DOHH2 (cell line): Measurements from ENCODE around the gene CYP2F1.
"Not testable (repeated sequence)": the region's sequence is repeated elsewhere in the genome, so short reads cannot be mapped to it uniquely, and the experiment has no call there.

Source experiments
- H3F3A ChIP-seq: fragments of 200-600 bp; sonication (generic), shearing (Covaris generic); 2 replicates; pipeline ENCODE4 v1.6.0; 2016; ENCODE audit warnings: antibody characterized with exemption, mild to moderate bottlenecking; ENCODE audit not compliant: control insufficient read depth, insufficient read depth
- H3K27ac ChIP-seq: fragments of 200-600 bp; sonication (generic); 2 replicates; pipeline ENCODE4 v1.5.1; 2014; ENCODE audit warnings: low read depth, mild to moderate bottlenecking, low read length, moderate library complexity
- H3K27me3 ChIP-seq: fragments of 200-600 bp; sonication (generic); 2 replicates; pipeline ENCODE4 v1.6.1; 2014; ENCODE audit warnings: mild to moderate bottlenecking, low read length, mixed read lengths; ENCODE audit not compliant: control insufficient read depth
- H3K36me3 ChIP-seq: fragments of 200-600 bp; sonication (generic); 2 replicates; pipeline ENCODE4 v1.6.1; 2014; ENCODE audit warnings: mild to moderate bottlenecking, low read length, moderate library complexity, mixed read lengths; ENCODE audit not compliant: control insufficient read depth
- H3K4me1 ChIP-seq: fragments of 200-600 bp; sonication (generic); 2 replicates; pipeline ENCODE4 v1.6.1; 2014; ENCODE audit warnings: mild to moderate bottlenecking, low read length, mixed read lengths; ENCODE audit not compliant: control insufficient read depth
- H3K4me2 ChIP-seq: fragments of 200-600 bp; sonication (generic); 2 replicates; pipeline ENCODE4 v1.6.0; 2014; ENCODE audit warnings: mild to moderate bottlenecking, low read length, moderate library complexity
- H3K4me3 ChIP-seq: fragments of 200-600 bp; sonication (generic); 2 replicates; pipeline ENCODE4 v1.5.1; 2014; ENCODE audit warnings: mild to moderate bottlenecking, low read length, mixed read lengths
- H3K79me2 ChIP-seq: fragments of 200-600 bp; sonication (generic); 2 replicates; pipeline ENCODE4 v1.6.1; 2014; ENCODE audit warnings: mild to moderate bottlenecking, low read length, mixed read lengths; ENCODE audit not compliant: control insufficient read depth
- H3K9me2 ChIP-seq: fragments of 200-600 bp; sonication (generic); replicated peaks from 2 replicates; pipeline ENCODE4 v1.6.1; 2014; ENCODE audit warnings: mild to moderate bottlenecking, low read length, mixed read lengths; ENCODE audit not compliant: control insufficient read depth
- H3K9me3 ChIP-seq: fragments of 200-600 bp; sonication (generic); 2 replicates; pipeline ENCODE4 v1.6.1; 2014; ENCODE audit warnings: antibody characterized with exemption, low read length, mixed read lengths; ENCODE audit not compliant: control insufficient read depth, insufficient read depth
- H4K20me1 ChIP-seq: fragments of 200-600 bp; sonication (generic); 2 replicates; pipeline ENCODE4 v1.6.0; 2014; ENCODE audit warnings: low read depth, mild to moderate bottlenecking, antibody characterized with exemption, low read length, moderate library complexity; ENCODE audit not compliant: control insufficient read depth, insufficient read depth
- EZH2phosphoT487 ChIP-seq: fragments of 200-600 bp; sonication (generic); IDR thresholded peaks from 2 replicates; pipeline ENCODE4 v1.6.1; 2017; ENCODE audit warnings: borderline replicate concordance, mild to moderate bottlenecking, antibody characterized with exemption, low read length, moderate library complexity, mixed read lengths
- TF ChIP-seq, protein P1 (sequence below): fragments of 200-600 bp; sonication (generic); IDR thresholded peaks from one replicate; pipeline ENCODE4 v1.5.1; 2014; ENCODE audit warnings: antibody characterized with exemption, mild to moderate bottlenecking, low read depth, low read length; ENCODE audit not compliant: poor library complexity, severe bottlenecking

CYP2F1 gene

DNA sequence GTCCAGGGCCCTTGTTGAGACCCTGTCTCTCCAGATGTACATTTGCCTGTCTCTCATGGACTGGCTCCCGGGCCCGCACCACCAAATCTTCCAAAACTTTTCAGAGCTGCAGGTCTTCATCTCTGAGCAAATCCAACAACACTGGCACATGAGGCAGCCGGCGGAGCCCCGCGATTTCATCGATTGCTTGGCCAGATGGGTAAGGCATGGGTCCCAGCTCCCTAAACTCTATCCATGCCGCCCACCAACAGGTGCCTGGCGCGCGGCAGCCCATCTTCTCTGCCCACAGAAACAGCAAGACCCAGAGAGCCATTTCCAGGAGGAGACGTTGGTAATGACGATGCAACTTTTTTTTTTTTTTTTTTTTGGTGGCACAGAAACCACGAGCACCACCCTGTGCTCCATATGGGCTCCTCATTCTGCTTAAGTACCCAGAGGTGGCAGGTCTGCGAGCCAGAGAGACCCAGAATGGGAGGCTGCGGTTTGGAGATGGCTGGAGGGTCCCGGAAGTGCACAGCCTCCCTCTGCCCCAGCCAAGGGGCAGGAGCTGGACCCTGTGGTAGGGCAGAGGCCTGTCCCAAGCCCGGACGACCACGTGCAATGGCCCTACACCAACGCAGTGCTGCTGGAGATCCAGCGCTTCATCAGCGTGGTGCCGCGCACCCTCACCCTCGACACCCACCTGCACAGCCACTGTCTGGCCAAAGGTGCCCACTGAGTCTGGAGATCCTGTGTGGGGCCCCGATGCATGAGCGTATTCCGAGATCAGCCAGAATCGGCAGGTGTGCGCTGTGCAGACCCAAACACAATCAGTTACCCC lies 22.6 kb downstream of the CYP2F1 start:
- TF ChIP-seq, protein P1, sequence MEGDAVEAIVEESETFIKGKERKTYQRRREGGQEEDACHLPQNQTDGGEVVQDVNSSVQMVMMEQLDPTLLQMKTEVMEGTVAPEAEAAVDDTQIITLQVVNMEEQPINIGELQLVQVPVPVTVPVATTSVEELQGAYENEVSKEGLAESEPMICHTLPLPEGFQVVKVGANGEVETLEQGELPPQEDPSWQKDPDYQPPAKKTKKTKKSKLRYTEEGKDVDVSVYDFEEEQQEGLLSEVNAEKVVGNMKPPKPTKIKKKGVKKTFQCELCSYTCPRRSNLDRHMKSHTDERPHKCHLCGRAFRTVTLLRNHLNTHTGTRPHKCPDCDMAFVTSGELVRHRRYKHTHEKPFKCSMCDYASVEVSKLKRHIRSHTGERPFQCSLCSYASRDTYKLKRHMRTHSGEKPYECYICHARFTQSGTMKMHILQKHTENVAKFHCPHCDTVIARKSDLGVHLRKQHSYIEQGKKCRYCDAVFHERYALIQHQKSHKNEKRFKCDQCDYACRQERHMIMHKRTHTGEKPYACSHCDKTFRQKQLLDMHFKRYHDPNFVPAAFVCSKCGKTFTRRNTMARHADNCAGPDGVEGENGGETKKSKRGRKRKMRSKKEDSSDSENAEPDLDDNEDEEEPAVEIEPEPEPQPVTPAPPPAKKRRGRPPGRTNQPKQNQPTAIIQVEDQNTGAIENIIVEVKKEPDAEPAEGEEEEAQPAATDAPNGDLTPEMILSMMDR: no peak
- TF ChIP-seq EZH2phosphoT487: no peak
- H3K9me2 ChIP-seq: no peaks in the 10 kb centered on the region
- H4K20me1 ChIP-seq: no peaks in the 10 kb centered on the region
- no peak overlapping the region for H3K4me2 ChIP-seq
- H3K36me3 ChIP-seq: no peaks in the 10 kb centered on the region
- H3K9me3 ChIP-seq: no peaks in the 10 kb centered on the region
- H3K4me1 ChIP-seq: no peaks in the 10 kb centered on the region
- H3K27me3 ChIP-seq: no peaks in the 10 kb centered on the region
- H3K79me2 ChIP-seq: no peaks in the 10 kb centered on the region
- no peak overlapping the region for H3K27ac ChIP-seq
- H3K4me3 ChIP-seq: no peak overlapping the region
- H3F3A ChIP-seq: no peaks in the 10 kb centered on the region

DNA sequence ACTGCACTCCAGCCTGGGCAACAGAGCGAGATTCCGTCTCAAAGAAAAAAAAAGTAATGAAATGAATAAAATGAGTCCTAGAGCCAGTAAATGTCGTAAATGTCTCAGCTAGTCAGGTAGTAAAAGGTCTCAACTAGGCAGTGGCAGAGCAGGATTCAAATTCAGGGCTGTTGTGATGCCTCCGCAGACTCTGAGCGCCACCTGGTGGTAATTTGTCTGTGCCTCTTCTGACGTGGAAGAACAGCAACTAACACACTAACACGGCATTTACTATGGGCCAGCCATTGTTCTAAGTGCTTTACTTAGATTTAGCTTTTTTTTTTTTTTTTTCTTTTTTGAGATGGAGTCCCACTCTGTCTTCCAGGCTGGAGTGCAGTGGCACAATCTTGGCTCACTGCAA lies 30.2 kb downstream of the CYP2F1 start:
- TF ChIP-seq EZH2phosphoT487: no peak
- TF ChIP-seq, protein P1: peak; percentile 81
- H3K27me3 ChIP-seq: no peaks in the 10 kb centered on the region
- no peaks in the 10 kb centered on the region for H3K9me3 ChIP-seq
- no peak overlapping the region for H3K4me2 ChIP-seq
- no peaks in the 10 kb centered on the region for H4K20me1 ChIP-seq
- no peaks in the 10 kb centered on the region for H3K79me2 ChIP-seq
- H3K27ac ChIP-seq: no peak overlapping the region
- H3K4me1 ChIP-seq: no peaks in the 10 kb centered on the region
- H3K9me2 ChIP-seq: no peaks in the 10 kb centered on the region
- no peaks in the 10 kb centered on the region for H3K36me3 ChIP-seq
- H3K4me3 ChIP-seq: no peak overlapping the region
- H3F3A ChIP-seq: no peaks in the 10 kb centered on the region

DNA sequence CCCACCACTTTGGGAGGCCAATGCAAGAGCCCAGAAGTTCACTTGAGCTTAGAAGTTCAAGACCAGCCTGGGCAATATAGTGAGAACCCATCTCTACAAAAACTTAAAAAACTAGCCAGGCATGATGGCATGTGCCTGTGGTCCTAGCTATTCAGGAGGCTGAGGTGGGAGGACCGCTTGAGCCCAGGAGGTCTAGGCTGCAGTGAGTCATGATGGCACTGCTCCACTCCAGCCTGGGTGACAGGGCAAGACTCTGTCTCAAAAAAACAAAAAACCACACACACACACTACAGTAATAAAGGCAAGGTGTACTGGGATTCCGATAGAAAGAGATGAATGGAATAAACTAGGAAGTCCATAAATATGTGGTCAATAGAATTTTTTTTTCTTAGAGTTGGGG lies 35.6 kb downstream of the CYP2F1 start:
- Histone ChIP-seq H3K79me2 (no peaks in the 10 kb centered on the region), H3K4me1 (no peaks in the 10 kb centered on the region), H3K36me3 (no peaks in the 10 kb centered on the region), H4K20me1 (no peaks in the 10 kb centered on the region), H3F3A (no peaks in the 10 kb centered on the region), H3K4me3 (no peak overlapping the region), H3K4me2 (no peak overlapping the region), H3K27ac (no peak overlapping the region), H3K9me3 (no peaks in the 10 kb centered on the region), H3K27me3 (no peaks in the 10 kb centered on the region), H3K9me2 (no peaks in the 10 kb centered on the region)
- no peak for TF ChIP-seq EZH2phosphoT487

DNA sequence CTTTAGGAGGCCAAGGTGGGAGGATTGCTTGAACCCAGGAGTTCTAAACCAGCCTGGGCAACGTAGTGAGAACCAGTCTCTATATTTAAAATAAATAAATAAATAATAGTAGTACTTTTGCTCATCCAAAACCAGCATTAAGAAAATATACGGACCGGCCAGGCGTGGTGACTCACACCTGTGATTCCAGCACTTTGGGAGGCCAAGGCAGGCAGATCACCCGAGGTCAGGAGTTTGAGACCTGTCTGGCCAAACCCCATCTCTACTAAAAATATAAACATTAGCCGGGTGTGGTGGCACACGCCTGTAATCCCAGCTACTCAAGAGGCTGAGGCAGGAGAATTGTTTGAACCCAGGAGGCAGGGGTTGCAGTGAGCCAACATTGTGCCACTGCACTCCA lies 36.8 kb downstream of the CYP2F1 start:
- H3K36me3 ChIP-seq, H4K20me1 ChIP-seq, H3K9me3 ChIP-seq, H3K4me1 ChIP-seq, H3K4me3 ChIP-seq, H3K27ac ChIP-seq, H3K4me2 ChIP-seq, H3K27me3 ChIP-seq, H3K9me2 ChIP-seq, H3F3A ChIP-seq, H3K79me2 ChIP-seq: not testable (repeated sequence)
